Activated CD4-positive, CD25-positive, alpha-beta regulatory T cell treated with anti-CD3 and anti-CD28 coated beads, Interleukin-2, amount 50 U/mL, for 16 hours (primary cell): ENCODE results near the gene IGLL5.
"Not testable (repeated sequence)": the region's sequence is repeated elsewhere in the genome, so short reads cannot be mapped to it uniquely, and the experiment has no call there.

Experiments used
- DNase-seq: peaks from one replicate; pipeline ENCODE4 v3.0.0-alpha.2; 2020; ENCODE audit warnings: low read depth, low spot score

Gene IGLL5

DNA sequence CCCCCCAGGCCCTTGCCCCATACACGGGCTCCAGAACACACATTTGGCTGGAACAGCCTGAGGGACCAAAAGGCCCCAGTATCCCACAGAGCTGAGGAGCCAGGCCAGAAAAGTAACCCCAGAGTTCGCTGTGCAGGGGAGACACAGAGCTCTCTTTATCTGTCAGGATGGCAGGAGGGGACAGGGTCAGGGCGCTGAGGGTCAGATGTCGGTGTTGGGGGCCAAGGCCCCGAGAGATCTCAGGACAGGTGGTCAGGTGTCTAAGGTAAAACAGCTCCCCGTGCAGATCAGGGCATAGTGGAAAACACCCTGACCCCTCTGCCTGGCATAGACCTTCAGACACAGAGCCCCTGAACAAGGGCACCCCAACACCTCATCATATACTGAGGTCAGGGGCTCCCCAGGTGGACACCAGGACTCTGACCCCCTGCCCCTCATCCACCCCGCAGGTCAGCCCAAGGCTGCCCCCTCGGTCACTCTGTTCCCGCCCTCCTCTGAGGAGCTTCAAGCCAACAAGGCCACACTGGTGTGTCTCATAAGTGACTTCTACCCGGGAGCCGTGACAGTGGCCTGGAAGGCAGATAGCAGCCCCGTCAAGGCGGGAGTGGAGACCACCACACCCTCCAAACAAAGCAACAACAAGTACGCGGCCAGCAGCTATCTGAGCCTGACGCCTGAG, 13.1 kb downstream of the IGLL5 start:
- DNase-seq = not testable (repeated sequence)

DNA sequence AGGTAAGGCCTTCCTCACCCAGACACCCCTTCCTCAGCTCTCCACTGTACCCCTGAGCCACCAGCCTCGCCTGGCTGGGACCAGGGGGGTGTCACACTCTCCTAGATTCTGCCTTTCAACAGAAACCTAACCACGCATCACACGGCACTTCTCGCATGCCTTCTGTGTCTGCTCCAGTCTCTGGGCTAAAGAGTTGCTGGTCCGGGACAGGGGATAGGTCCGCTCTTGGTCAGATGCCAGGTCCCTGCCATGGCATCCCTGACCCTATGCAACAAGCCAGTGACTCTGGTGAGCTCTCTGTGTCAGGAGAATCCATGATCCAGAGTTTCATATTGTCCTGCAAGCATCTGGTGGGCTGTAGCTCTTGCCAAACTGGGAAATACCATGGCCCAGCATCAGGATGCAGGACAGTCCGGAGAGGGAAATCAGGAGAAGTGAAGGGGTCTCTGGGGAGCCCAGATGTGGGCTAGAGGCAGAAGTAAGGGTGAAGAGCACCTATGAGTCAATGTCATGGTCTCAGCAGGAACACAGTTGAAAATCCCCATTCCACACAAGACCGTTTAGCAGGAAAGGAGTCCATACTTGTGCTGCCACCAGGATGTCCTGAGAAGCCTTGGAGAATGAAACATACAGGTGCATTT, 14.1 kb downstream of the IGLL5 start:
- DNase-seq = no peak

DNA sequence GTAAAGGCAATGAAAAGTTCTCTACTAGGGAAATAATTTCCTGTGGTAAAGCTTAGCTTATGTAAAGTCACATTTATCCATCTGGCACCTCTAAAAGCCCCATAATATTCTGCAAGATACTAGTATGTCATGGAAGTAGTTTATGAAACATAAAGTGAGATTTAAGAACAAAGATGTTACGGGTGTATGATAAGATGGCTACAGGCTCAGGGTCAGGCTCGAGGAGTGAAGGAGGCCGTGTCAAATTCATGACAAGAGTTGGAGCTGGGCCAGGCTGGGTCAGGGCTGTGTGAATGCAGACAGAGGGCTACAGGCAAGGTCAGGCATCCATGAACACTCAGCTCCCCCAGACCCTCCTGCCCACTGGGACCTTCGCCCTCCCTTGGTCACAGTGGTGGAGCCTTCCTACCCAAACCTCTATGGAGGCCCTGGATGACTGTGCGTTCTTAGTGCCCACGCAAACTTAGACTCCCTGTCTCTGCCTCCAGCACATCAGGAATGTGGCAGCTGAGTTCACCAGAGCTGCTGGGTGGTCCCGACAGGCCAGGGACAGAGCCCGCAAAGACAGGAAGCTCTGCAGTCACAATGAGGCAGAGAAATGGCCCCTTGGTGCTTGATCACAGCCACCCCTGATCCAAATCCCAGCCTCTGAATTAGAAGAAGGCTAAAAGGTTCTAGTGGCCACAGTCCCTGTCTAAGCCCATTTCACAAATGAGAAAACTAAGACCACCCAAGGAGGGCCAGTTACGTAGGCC, 14.8 kb downstream of the IGLL5 start:
- no peak for DNase-seq

DNA sequence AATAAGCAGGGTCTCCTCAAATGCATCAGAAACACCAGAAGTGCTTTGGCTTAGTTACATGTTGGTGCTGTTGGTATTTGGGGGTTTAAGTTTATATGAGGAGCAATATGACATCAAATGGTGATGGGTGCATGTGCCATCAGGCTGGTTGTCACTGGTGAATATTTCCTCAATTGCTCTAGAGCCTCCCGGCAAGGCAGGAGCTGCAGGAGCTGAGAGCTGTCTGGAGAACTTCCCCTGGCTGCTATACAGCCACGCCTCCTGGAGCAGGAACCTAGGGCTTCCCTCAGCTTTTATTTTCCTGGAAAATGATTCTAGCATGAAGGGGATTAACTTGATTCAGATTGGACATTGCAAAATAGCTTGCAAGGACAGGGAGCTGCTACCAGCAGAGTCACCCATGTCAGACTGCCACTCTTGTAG, 15.8 kb downstream of the IGLL5 start:
- no peak for DNase-seq

DNA sequence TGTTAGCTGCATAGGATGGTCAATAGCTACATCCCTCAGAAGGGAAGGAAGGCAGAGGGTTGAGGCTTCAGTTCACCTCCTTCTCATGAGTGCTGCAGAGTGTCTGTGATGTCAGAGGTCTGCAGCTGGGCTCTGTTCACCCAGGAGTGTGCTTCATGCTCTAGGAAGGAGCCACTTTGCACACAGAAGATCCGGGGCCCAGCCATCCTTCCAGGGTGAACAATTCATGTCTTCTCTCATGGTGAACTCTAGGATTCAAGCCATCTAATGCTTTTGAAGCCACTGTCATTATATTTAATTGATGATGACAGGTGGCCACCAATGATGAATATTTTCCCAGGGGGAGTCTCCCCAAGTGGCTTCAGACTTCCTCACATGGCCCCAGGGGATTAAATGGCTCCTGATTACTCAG, 16.2 kb downstream of the IGLL5 start:
- DNase-seq = not testable (repeated sequence)

DNA sequence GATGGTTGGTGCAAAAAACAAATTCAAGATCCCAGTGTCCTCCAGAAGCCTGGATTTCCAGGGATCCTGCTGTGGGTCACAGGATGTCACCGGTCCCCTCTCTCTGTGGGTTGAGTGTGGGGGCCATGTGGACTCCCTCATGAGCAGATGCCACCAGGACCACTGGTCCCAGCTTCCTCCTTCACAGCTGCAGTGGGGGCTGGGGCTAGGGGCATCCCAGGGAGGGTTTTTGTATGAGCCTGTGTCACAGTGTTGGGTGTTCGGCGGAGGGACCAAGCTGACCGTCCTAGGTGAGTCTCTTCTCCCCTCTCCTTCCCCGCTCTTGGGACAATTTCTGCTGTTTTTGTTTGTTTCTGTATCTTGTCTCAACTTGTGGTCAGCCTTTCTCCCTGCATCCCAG, 17.1 kb downstream of the IGLL5 start:
- DNase-seq = not testable (repeated sequence)

DNA sequence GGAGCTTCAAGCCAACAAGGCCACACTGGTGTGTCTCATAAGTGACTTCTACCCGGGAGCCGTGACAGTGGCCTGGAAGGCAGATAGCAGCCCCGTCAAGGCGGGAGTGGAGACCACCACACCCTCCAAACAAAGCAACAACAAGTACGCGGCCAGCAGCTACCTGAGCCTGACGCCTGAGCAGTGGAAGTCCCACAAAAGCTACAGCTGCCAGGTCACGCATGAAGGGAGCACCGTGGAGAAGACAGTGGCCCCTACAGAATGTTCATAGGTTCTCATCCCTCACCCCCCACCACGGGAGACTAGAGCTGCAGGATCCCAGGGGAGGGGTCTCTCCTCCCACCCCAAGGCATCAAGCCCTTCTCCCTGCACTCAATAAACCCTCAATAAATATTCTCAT, 18.8 kb downstream of the IGLL5 start:
- not testable (repeated sequence) for DNase-seq

DNA sequence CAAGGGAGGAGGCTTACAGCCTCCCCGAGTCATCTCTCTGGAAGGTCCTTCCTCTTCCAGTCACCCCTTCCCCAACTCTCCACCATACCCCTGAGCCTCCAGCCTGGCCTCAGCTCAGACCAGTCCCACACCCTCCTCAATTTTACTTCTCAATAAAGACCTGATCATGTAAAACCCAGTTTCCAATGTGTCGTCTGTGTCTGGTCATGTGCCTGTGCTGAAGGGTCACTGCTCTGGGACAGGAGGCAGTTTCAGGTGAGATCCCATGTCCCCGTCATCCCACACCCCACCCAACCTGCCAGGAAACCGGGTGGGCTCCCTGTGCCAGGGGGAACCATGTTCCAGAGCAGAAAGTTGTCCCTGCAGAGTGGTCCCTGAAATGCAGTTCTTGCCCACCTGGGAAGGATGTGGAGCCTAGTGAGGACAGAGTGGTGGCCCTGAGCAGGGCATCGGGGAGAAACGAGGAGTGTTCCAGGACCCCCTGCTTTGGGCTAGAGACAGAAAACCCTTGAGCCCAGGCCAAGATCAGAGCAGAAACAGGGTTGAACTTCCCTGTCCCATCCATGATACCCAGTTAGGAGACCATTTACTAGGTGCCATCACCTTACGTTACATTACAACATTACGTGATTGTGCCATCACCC, 19.4 kb downstream of the IGLL5 start:
- no peak for DNase-seq

DNA sequence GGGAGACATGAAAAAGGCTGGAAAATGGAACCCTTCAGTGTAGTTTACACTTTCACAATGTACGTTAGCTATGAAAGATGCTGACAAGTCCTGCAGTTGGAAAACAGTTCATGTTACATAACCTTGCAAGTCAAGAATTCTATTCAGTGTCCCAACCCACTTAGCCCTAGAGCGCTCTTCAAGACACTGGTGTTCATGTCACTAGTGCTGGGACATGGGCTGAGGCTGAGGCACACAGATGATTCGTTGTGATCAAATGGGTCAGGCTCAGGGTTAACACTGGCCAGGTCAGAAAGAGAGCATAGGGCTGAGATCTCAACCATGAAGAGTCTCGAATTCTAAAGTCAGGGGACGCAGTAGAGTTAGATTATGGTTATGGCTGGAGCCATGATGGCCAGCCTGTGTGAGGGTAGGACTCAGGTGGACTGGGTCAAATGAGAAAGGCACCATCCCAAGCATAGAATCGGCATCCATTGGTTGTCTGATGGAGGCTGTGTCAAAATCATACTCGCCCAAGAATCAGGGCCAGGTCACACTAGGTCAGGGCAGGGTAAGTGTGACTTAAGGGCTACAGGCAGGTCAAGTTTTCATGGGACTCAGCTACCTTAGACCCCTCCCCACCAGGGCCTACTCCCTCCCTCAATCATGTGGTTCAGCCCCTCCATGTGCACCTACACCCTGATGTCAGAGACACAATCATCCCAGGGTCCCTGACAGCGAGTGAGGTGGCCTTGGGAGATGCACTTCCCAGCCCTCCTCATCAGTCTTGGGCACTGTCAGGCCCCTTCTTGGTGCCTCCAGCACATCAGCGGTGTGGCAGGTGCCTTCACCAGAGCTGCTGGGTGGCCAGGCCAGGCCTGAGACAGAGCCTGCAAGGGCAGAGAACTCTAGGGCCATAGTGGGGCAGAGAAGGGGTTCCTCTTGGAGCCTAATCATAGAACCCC, 20.2 kb downstream of the IGLL5 start:
- DNase-seq = no peak

DNA sequence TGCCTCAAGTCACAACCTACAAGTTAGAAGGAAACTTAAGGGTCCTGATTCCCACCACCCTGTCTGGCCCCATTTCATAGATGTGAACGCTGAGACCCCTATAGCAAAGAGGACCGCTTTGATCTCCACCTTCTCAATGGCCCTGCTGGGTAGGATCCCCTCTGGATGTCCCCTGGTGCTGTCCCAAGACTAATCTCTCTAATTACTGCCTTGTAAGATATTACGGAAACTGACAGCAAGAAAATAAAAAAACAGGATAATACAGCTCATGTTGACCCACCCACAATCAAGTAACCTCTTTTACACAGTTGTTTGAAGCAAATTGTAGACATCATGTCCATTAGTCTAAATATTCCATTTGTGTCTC, 20.9 kb downstream of the IGLL5 start:
- no peak for DNase-seq

DNA sequence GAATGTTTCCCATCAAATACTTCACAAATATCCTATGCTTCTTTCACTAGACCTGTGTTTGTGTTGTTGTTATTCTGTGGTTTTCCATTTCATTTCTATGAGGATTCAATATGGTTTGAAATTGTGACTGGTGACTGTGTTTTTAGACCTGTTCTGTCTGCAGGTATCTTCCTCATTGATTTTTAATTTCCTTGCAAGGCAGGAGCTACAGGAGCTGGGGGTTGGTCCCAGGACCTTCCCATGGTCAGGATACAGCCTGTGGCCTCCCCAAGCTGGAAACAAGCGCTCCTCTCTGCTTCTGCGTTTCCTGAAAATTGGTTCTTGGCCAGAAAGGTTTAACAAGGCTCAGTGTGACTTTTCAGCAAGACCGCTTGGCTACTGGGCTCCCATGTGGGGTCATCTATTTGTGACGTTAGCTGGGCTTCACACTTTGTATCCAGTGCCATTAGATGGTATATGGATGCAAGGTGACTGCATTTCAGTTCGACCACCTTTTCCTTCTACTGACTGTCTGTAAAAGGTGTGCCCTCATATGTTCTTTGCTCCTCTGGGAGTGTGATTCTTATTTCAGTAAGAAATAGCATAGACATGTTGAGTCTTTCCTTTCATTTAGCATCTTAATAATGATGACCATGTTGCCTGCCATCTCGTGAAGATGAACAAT, 21.5 kb downstream of the IGLL5 start:
- no peak for DNase-seq

DNA sequence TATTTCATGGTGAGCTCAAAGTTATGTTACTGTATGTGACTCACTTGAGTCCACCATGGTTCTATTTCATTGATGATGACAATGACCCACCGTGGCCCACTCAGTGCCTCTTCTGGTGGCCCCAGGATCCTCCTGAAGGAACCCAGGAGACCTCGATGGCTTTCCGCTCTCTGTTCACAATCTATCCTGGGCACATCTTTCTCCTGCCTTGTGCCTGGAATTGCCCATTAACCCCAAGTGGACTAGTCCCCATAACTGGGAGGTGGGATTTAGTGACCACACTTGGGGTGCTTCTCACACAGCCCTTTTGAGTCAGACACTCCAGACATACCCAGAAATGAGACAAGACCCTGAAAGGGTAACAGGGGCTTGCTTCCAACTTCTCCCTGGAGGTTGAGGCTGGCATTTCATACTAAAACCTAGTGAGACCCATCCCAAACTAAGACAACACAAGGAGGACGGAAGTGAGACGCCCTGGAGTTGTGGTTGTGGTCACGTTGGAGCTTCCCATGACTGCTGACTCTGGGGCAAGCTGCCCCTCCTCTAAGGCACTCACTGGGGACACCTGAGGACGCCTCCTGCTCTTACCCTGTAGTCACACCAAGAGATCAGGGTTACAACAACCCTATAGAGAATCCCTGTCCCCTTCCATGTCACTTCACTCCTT, 22.1 kb downstream of the IGLL5 start:
- DNase-seq = no peak

DNA sequence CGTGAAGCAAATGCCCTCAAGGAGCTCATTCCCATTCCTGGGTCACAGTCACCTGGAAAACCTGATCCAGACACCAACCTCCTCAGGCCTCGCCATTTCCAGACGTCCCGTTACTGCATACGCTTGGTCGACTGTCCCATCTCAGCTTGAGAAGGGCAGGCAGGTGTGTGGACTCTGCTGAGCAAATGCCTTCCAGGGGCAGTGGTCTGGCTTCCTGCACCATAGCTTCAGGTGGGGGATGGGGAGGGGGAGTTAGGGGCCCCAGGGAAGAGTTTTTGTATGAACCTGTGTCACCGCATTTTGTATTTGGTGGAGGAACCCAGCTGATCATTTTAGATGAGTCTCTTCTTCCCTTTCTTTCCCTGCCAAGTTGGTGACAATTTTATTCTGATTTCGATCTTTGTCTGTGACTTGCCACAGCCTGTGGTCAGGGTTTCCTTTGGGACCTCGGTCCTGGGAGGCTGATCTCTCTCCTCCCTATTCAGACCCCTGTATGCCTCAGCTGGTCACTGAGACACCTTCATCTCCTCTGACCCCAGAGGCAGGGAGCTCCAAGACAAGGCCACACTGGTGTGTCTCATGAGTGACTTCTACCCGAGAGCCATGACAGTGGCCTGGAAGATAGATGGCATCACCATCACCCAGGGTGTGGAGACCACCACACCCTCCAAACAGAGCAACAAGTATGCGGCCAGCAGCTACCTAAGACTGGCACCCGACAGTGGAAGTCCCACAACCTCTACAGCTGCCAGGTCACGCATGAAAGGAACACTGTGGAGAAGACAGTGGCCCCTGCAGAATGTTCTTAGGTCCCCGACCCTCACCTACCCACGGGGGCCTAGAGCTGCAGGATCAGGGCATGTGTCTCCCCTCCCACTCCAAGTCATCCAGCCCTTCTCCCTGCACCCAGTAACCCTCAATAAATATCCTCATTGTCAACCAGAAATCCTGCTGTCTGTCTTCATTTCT, 22.9 kb downstream of the IGLL5 start:
- no peak for DNase-seq

DNA sequence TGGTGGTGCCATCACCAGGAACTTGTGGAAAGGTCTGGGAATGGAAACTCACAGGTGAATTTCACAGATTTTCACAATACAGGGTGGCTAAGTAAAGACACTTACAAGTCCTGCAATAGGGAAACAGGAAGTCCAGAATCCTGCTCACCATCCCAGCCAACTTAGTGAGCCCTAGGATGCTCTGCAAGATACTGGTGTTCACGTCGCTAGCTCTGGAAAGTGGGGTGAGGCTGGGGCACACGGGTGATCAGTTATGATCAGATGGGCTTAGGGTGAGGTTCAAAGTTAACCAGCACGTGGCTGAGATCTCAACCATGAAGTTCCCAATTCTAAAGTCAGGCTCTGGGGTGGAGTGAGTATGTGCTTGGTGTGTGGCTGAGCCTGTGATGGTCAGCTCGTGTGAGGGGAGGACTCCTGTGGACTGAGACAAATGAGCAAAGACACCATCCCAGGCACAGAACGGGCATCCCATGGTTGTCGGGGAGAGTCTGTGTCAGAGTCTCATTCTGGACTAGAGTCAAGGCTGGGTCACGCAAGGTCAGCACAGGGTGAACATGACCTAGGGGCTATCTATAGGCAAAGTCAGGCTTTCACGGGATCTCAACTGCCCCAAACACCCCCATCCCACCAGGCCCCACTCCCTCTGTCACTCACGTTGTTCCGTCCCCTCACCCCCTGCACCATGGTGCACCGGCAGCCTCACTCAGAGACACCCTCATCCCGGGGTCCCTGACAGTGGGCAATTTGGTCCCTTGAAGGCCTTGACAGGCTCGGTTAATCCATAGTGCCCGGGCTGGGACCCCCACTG, 23.9 kb downstream of the IGLL5 start:
- DNase-seq = no peak

DNA sequence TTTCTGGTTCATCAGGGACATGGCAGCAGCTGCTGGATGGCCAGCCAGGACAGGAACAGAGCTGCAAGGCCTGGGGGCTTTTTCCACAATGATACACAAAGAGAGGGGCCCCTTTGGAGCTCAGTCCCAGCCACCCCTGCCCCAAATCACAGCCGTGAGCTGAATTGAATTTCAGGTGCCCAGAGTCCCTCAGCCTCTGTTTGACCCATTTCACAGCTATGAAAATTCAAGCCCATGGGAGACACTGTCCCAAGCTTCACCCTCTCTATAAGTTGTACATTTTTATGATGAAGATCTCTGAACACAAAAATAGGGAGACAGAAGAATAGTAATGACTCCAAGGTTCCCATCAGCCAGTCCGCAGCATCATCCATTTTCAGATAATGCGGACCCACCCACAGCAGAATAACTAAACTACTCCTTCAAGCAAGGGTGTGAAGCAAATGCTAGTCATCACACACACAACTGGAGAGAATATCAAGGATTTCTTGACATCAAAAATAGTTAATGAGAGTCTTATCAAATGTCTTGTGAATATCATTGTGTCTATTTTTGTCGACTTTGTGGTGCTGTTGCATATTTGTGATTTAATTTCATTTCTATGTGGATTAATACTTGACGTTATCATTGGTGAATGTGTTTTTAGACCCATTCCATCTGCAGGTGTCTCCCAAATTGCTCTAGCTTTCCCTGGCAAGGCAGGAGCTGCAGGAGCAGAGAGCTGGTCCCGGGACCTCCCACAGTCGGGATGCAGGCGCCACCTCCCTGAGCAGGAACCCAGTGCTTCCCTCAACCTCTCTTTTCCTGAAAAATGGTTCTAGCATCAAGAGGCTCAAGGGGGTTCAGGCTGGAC, 24.7 kb downstream of the IGLL5 start:
- DNase-seq = no peak

DNA sequence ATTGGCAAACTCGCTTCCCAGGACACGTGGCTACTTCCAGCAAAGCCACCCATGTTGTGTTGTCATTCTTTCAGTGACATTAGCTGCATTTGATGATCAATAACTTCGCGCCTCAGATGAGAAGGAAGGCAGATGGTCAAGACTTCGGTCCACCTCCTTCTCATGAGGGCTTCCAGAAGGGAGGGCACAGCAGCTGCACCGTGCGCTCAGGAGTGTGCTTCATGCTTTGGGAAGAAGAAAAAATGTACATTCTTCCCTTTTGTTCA, 25.3 kb downstream of the IGLL5 start:
- no peak for DNase-seq

DNA sequence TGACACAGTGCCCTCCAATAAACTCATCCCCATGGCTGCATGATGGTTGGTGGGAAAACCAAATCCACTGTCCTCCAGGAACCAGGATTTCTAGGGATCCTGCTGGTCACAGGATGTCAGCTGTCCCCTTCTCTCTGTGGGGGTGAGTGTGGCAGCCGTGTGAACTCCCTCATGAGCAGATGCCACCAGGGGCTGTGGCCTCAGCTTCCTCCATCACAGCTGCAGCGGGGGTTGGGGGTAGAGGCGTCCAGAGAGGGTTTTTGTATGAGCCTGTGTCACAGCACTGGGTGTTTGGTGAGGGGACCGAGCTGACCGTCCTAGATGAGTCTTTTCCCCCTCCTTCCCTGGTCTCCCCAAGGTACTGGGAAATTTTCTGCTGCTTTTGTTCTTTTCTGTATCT, 26.4 kb downstream of the IGLL5 start:
- no peak for DNase-seq
